Adipocyte (in vitro differentiated cells): ENCODE results near the gene TACSTD2.
A peak's percentile ranks its signal among the peaks of the same experiment; 100 is the strongest.
"Not testable (repeated sequence)": the region's sequence is repeated elsewhere in the genome, so short reads cannot be mapped to it uniquely, and the experiment has no call there.

Source experiments
- DNase-seq: peaks from one replicate; pipeline ENCODE4 v3.0.0-alpha.2; 2015; ENCODE audit warnings: low read depth
- H3K27me3 ChIP-seq: replicated peaks from 2 replicates; pipeline ENCODE4 v1.7.0; 2013; ENCODE audit warnings: mild to moderate bottlenecking, low read length, moderate library complexity; ENCODE audit not compliant: control insufficient read depth, insufficient read depth
- H3K36me3 ChIP-seq: 2 replicates; pipeline ENCODE4 v1.7.0; 2013; ENCODE audit warnings: low read length, mild to moderate bottlenecking, moderate library complexity; ENCODE audit not compliant: control insufficient read depth, insufficient read depth, severe bottlenecking
- H3K4me1 ChIP-seq: 2 replicates; pipeline ENCODE4 v1.7.0; 2013; ENCODE audit warnings: mild to moderate bottlenecking, low read length, moderate library complexity; ENCODE audit not compliant: control insufficient read depth, insufficient read depth
- H3K4me3 ChIP-seq: 2 replicates; pipeline ENCODE4 v1.7.0; 2013; ENCODE audit warnings: mild to moderate bottlenecking, low read length, moderate library complexity
- H3K9ac ChIP-seq: 2 replicates; pipeline ENCODE4 v1.7.0; 2013; ENCODE audit warnings: mild to moderate bottlenecking, low read length, moderate library complexity
- H3K9me3 ChIP-seq: 2 replicates; pipeline ENCODE4 v1.7.0; 2013; ENCODE audit warnings: mild to moderate bottlenecking, low read length, moderate library complexity; ENCODE audit not compliant: control insufficient read depth

Gene TACSTD2, protein sequence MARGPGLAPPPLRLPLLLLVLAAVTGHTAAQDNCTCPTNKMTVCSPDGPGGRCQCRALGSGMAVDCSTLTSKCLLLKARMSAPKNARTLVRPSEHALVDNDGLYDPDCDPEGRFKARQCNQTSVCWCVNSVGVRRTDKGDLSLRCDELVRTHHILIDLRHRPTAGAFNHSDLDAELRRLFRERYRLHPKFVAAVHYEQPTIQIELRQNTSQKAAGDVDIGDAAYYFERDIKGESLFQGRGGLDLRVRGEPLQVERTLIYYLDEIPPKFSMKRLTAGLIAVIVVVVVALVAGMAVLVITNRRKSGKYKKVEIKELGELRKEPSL

GRCh38 chr1:58576727-58577653 lies at the start of gene TACSTD2:
TACSTD2 (minus strand) TSS chr1:58577252; CDS start chr1:58577156, 96 bp downstream.
- peak; percentile 34 for DNase-seq
- peak within 1 kb of the TSS; percentile 10 for H3K9ac ChIP-seq
- no peaks in the 10 kb centered on the region for H3K36me3 ChIP-seq
- H3K4me3 ChIP-seq, result peak within 1 kb of the TSS; percentile 68
- H3K4me1 ChIP-seq, result no peaks in the 10 kb centered on the region
- H3K9me3 ChIP-seq, result no peaks in the 10 kb centered on the region
- H3K27me3 ChIP-seq, result peaks cover 16% of the 10 kb centered on the region

- no peak overlapping the region for H3K9ac ChIP-seq
- no peaks in the 10 kb centered on the region for H3K4me1 ChIP-seq
- H3K4me3 ChIP-seq, result no peak overlapping the region
- H3K36me3 ChIP-seq, result no peaks in the 10 kb centered on the region
- DNase-seq, result no peak
- H3K27me3 ChIP-seq, result no peaks in the 10 kb centered on the region
- H3K9me3 ChIP-seq, result peaks cover under 1% of the 10 kb centered on the region
These were observed 49.2 kb upstream of the TACSTD2 start for GRCh38 chr1:58626293-58626692.

- not testable (repeated sequence) for H3K4me1 ChIP-seq, DNase-seq, H3K4me3 ChIP-seq, H3K27me3 ChIP-seq, H3K9me3 ChIP-seq, H3K36me3 ChIP-seq, H3K9ac ChIP-seq
These were observed 46.2 kb upstream of the TACSTD2 start for GRCh38 chr1:58623259-58623658.

GRCh38 chr1:58622571-58622970 lies 45.5 kb upstream of the TACSTD2 start:
- H3K9me3 ChIP-seq, result no peaks in the 10 kb centered on the region
- H3K9ac ChIP-seq, result no peak overlapping the region
- H3K4me3 ChIP-seq, result no peak overlapping the region
- peaks cover 4% of the 10 kb centered on the region for H3K4me1 ChIP-seq
- no peak for DNase-seq
- no peaks in the 10 kb centered on the region for H3K27me3 ChIP-seq
- no peaks in the 10 kb centered on the region for H3K36me3 ChIP-seq

- no peaks in the 10 kb centered on the region for H3K9me3 ChIP-seq
- no peaks in the 10 kb centered on the region for H3K36me3 ChIP-seq
- no peak overlapping the region for H3K9ac ChIP-seq
- peaks cover 4% of the 10 kb centered on the region for H3K4me1 ChIP-seq
- no peaks in the 10 kb centered on the region for H3K27me3 ChIP-seq
- H3K4me3 ChIP-seq, result no peak overlapping the region
- no peak for DNase-seq
These were observed 44.3 kb upstream of the TACSTD2 start for GRCh38 chr1:58621391-58621790.

DNA sequence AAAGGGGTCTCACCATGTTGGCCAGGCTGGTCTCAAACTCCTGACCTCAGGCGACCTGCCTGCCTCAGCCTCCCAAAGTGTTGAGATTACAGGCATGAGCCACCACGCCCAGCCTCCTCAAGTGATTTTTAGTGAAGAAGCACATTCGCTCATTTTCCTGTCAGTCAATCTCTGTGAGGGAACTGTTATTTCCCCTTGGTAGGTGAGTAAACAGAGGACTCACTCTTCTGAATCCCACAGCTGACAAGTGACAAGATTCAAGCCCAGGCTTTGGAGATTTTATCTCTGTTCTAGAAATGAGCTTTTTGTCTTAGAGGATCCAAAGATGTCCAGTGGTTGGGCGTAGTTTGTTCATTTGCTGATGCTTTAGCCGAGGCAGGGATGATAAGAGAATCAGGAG lies 43.9 kb upstream of the TACSTD2 start:
- no peaks in the 10 kb centered on the region for H3K9me3 ChIP-seq
- DNase-seq, result no peak
- no peaks in the 10 kb centered on the region for H3K36me3 ChIP-seq
- no peaks in the 10 kb centered on the region for H3K27me3 ChIP-seq
- no peak overlapping the region for H3K9ac ChIP-seq
- no peak overlapping the region for H3K4me3 ChIP-seq
- H3K4me1 ChIP-seq, result peaks cover 4% of the 10 kb centered on the region

DNA sequence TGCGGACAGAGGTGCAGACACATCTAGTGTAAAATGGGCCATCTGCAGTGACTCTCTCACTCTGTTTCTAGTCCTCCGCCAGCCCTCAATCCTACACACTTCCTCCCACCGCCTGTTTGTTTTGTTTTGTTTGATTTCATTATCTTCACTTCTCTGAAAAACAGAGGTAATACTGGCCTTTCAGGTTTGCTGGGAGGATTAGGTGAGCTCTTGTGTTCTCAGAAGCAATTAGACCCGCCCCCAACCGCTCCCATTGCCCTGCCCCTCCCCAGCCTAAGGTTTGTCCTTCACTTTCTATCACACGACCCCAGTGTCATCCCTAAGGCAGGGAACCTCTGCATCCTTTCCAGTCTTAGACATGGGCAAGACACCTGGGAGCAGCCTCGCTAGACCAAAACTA lies 43.2 kb upstream of the TACSTD2 start:
- Histone ChIP-seq H3K4me1 (peaks cover 4% of the 10 kb centered on the region), H3K9ac (no peak overlapping the region), H3K27me3 (no peaks in the 10 kb centered on the region), H3K4me3 (no peak overlapping the region), H3K36me3 (no peaks in the 10 kb centered on the region), H3K9me3 (no peaks in the 10 kb centered on the region)
- no peak for DNase-seq

GRCh38 chr1:58619286-58620054 lies 42.4 kb upstream of the TACSTD2 start:
- Histone ChIP-seq H3K9me3 (no peaks in the 10 kb centered on the region), H3K4me1 (peaks cover 4% of the 10 kb centered on the region), H3K9ac (no peak overlapping the region), H3K4me3 (no peak overlapping the region), H3K36me3 (no peaks in the 10 kb centered on the region), H3K27me3 (no peaks in the 10 kb centered on the region)
- peak; percentile 19 for DNase-seq

GRCh38 chr1:58618303-58618702 lies 41.3 kb upstream of the TACSTD2 start:
- peak; percentile 90 for DNase-seq
- H3K4me3 ChIP-seq, result no peak overlapping the region
- no peaks in the 10 kb centered on the region for H3K36me3 ChIP-seq
- no peak overlapping the region for H3K9ac ChIP-seq
- H3K27me3 ChIP-seq, result no peaks in the 10 kb centered on the region
- H3K9me3 ChIP-seq, result no peaks in the 10 kb centered on the region
- peaks cover 4% of the 10 kb centered on the region for H3K4me1 ChIP-seq

GRCh38 chr1:58611861-58612385 lies 34.9 kb upstream of the TACSTD2 start:
- Histone ChIP-seq H3K9me3 (peaks cover 5% of the 10 kb centered on the region), H3K27me3 (no peaks in the 10 kb centered on the region), H3K4me3 (no peak overlapping the region), H3K9ac (no peak overlapping the region), H3K36me3 (no peaks in the 10 kb centered on the region), H3K4me1 (no peaks in the 10 kb centered on the region)
- no peak for DNase-seq

GRCh38 chr1:58608945-58609344 lies 31.9 kb upstream of the TACSTD2 start:
- Histone ChIP-seq H3K36me3 (no peaks in the 10 kb centered on the region), H3K4me1 (no peaks in the 10 kb centered on the region), H3K27me3 (no peaks in the 10 kb centered on the region), H3K9me3 (peaks cover 13% of the 10 kb centered on the region), H3K4me3 (no peak overlapping the region), H3K9ac (no peak overlapping the region)
- no peak for DNase-seq
